Ureter (tissue), 1 donor: ENCODE measurements around the gene GSN. TPM values are rescaled to one million over a fixed set of nuclear protein-coding genes. Genes with fewer than 3 reads are reported as not detected.

Source experiments
- DNase-seq: peaks from one replicate; pipeline ENCODE4 v3.0.0-alpha.2; 2020; ENCODE audit warnings: low spot score
- total RNA-seq: library from RNA; stranded (reverse); gene quantifications from one replicate; pipeline ENCODE4 v1.2.4, GENCODE V29; 2023
- donor health status: DM: yes; HTN: yes; CAD: no.

GSN gene
- total RNA-seq, 1 donor from 2014 or later: 510 TPM

GRCh38 chr9:121350993-121351561, 83.1 kb downstream of the GSN start:
- DNase-seq: peak; percentile 77

- DNase-seq: no peak
Observed at GRCh38 chr9:121353241-121354061, 85.5 kb downstream of the GSN start.

GRCh38 chr9:121354141-121354540, 86.2 kb downstream of the GSN start:
- no peak for DNase-seq

GRCh38 chr9:121354762-121355161, 86.8 kb downstream of the GSN start:
- no peak for DNase-seq

- DNase-seq: no peak
Observed at GRCh38 chr9:121357011-121357410, 89.0 kb downstream of the GSN start.

GRCh38 chr9:121358751-121359150, 90.8 kb downstream of the GSN start:
- no peak for DNase-seq

GRCh38 chr9:121359351-121360294, 91.7 kb downstream of the GSN start:
- DNase-seq: no peak

GRCh38 chr9:121360601-121361374, 92.8 kb downstream of the GSN start:
- no peak for DNase-seq

GRCh38 chr9:121362813-121363621, 95.1 kb downstream of the GSN start:
- DNase-seq: no peak

GRCh38 chr9:121363622-121363961, 95.6 kb downstream of the GSN start:
- DNase-seq: no peak

GRCh38 chr9:121364077-121364476, 96.1 kb downstream of the GSN start:
- no peak for DNase-seq

- no peak for DNase-seq
Observed at GRCh38 chr9:121364886-121365285, 96.9 kb downstream of the GSN start.

GRCh38 chr9:121365564-121365963, 97.6 kb downstream of the GSN start:
- no peak for DNase-seq

- DNase-seq: no peak
Observed at GRCh38 chr9:121366611-121367192, 98.7 kb downstream of the GSN start.

- no peak for DNase-seq
Observed at GRCh38 chr9:121367306-121368137, 99.6 kb downstream of the GSN start.

GRCh38 chr9:121368138-121368522, 100.2 kb downstream of the GSN start:
- DNase-seq: no peak

- DNase-seq: no peak
Observed at GRCh38 chr9:121368745-121369144, 100.8 kb downstream of the GSN start.

- DNase-seq: peak; percentile 91
Observed at GRCh38 chr9:121369595-121370265, 101.8 kb downstream of the GSN start, which contains the start of gene STOM. STOM (minus strand) TSS chr9:121370250; CDS start chr9:121370187, 63 bp downstream.
